Astrocyte (in vitro differentiated cells and primary cell): Measurements from ENCODE around the gene IGF2BP2. TPM values are rescaled to one million over a fixed set of nuclear protein-coding genes. Genes with fewer than 3 reads are reported as not detected.

ENCODE experiments used
- DNase-seq: peaks from one replicate; pipeline ENCODE4 v3.0.0-alpha.2; 2010; ENCODE audit warnings: low read depth
- FAIRE-seq: peaks from 2 replicates; lab custom pipeline; 2011; peaks lifted over from hg19 to GRCh38; lab: Jason Lieb, UNC
- H2AFZ ChIP-seq: 2 replicates; pipeline ENCODE4 v1.6.0; 2012; ENCODE audit warnings: low read depth, low read length, inconsistent platforms
- H3K27ac ChIP-seq: 2 replicates; pipeline ENCODE4 v1.5.1; 2011; ENCODE audit warnings: low read depth, low read length, inconsistent platforms
- H3K27me3 ChIP-seq: 2 replicates; pipeline ENCODE4 v1.6.0; 2011; ENCODE audit warnings: low read length, inconsistent platforms; ENCODE audit not compliant: insufficient read depth
- H3K36me3 ChIP-seq: 2 replicates; pipeline ENCODE4 v1.5.1; 2011; ENCODE audit warnings: low read length, inconsistent platforms; ENCODE audit not compliant: insufficient read depth
- H3K4me1 ChIP-seq: 2 replicates; pipeline ENCODE4 v1.5.1; 2011; ENCODE audit warnings: low read length, inconsistent platforms; ENCODE audit not compliant: insufficient read depth
- H3K4me2 ChIP-seq: 2 replicates; pipeline ENCODE4 v1.6.0; 2012; ENCODE audit warnings: low read length, inconsistent platforms
- H3K4me3 ChIP-seq: 2 replicates; pipeline ENCODE4 v1.5.1; 2011; ENCODE audit warnings: low read depth, mild to moderate bottlenecking, low read length, inconsistent platforms; ENCODE audit not compliant: insufficient read depth
- H3K79me2 ChIP-seq: 2 replicates; pipeline ENCODE4 v1.6.0; 2012; ENCODE audit warnings: mild to moderate bottlenecking, low read length, inconsistent platforms; ENCODE audit not compliant: insufficient read depth
- H3K9ac ChIP-seq: 2 replicates; pipeline ENCODE4 v1.6.0; 2012; ENCODE audit warnings: mild to moderate bottlenecking, low read length, inconsistent platforms
- H3K9me3 ChIP-seq: 2 replicates; pipeline ENCODE4 v1.5.1; 2012; ENCODE audit warnings: low read depth, mild to moderate bottlenecking, low read length, inconsistent platforms; ENCODE audit not compliant: insufficient read depth
- H4K20me1 ChIP-seq: 2 replicates; pipeline ENCODE4 v1.6.0; 2012; ENCODE audit warnings: low read length, inconsistent platforms; ENCODE audit not compliant: insufficient read depth
- H3K27ac Mint-ChIP-seq: one replicate; pipeline ENCODE4 v1.8.0; 2021; ENCODE audit warnings: mild to moderate bottlenecking, mixed read lengths; ENCODE audit not compliant: unreplicated experiment
- H3K27me3 Mint-ChIP-seq: one replicate; pipeline ENCODE4 v1.8.0; 2021; ENCODE audit warnings: low read depth, mixed read lengths; ENCODE audit not compliant: unreplicated experiment
- H3K36me3 Mint-ChIP-seq: one replicate; pipeline ENCODE4 v1.8.0; 2021; ENCODE audit warnings: low read depth, mixed read lengths; ENCODE audit not compliant: unreplicated experiment
- H3K4me1 Mint-ChIP-seq: one replicate; pipeline ENCODE4 v1.8.0; 2021; ENCODE audit warnings: low read depth, mixed read lengths; ENCODE audit not compliant: unreplicated experiment
- H3K4me3 Mint-ChIP-seq: one replicate; pipeline ENCODE4 v1.8.0; 2021; ENCODE audit warnings: mild to moderate bottlenecking, moderate library complexity, mixed read lengths; ENCODE audit not compliant: unreplicated experiment
- H3K9me3 Mint-ChIP-seq: one replicate; pipeline ENCODE4 v1.8.0; 2021; ENCODE audit warnings: mild to moderate bottlenecking, mixed read lengths; ENCODE audit not compliant: unreplicated experiment
- EZH2 ChIP-seq: IDR thresholded peaks from 2 replicates; pipeline ENCODE4 v1.6.1; 2012; ENCODE audit warnings: mild to moderate bottlenecking, low read length, inconsistent platforms; ENCODE audit not compliant: insufficient read depth
- total RNA-seq: library from RNA; stranded (reverse); gene quantifications from 2 replicates; pipeline ENCODE4 v1.2.1, GENCODE V29; 2021
- TF ChIP-seq, protein P1 (sequence below): IDR thresholded peaks from 2 replicates; pipeline ENCODE4 v1.5.1; 2011; ENCODE audit warnings: low read depth, mild to moderate bottlenecking, inconsistent platforms, low read length, moderate library complexity; ENCODE audit not compliant: insufficient read depth

The IGF2BP2 gene
- total RNA-seq, 1 donor from 2014 or later, result 162 TPM

DNA sequence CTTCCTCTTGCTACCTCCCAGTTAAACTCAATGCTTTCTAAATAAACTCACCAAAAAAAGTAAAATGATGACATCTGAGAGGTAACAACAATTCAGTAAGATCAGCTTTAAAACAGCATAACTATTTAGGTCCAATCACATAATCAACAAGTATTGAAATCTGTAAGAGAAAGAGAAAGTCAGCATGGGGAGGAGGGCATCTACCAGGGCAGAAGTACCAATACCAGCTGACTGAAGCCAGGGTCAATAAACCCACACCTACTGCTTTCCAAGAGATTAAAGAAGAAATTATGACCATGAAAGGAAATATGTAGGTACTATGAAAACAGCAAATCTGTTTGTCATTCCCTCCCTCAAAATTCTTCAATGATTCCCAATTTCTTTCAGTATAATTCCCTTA, 42.2 kb upstream of the IGF2BP2 start:
- no peaks in the 10 kb centered on the region for H3K79me2 ChIP-seq
- DNase-seq (no peak), FAIRE-seq (no peak)
- no peaks in the 10 kb centered on the region for H3K9me3 ChIP-seq
- H3K36me3 ChIP-seq, result no peaks in the 10 kb centered on the region
- peaks cover 2% of the 10 kb centered on the region for H3K9me3 Mint-ChIP-seq
- H3K9ac ChIP-seq, result no peak overlapping the region
- H3K4me1 ChIP-seq, result no peaks in the 10 kb centered on the region
- H3K4me1 Mint-ChIP-seq, result no peaks in the 10 kb centered on the region
- peaks cover 9% of the 10 kb centered on the region for H3K27me3 Mint-ChIP-seq
- H2AFZ ChIP-seq, result no peak overlapping the region
- H3K4me3 ChIP-seq, result no peak overlapping the region
- no peak overlapping the region for H3K27ac Mint-ChIP-seq
- no peaks in the 10 kb centered on the region for H3K27me3 ChIP-seq
- TF ChIP-seq, protein P1, sequence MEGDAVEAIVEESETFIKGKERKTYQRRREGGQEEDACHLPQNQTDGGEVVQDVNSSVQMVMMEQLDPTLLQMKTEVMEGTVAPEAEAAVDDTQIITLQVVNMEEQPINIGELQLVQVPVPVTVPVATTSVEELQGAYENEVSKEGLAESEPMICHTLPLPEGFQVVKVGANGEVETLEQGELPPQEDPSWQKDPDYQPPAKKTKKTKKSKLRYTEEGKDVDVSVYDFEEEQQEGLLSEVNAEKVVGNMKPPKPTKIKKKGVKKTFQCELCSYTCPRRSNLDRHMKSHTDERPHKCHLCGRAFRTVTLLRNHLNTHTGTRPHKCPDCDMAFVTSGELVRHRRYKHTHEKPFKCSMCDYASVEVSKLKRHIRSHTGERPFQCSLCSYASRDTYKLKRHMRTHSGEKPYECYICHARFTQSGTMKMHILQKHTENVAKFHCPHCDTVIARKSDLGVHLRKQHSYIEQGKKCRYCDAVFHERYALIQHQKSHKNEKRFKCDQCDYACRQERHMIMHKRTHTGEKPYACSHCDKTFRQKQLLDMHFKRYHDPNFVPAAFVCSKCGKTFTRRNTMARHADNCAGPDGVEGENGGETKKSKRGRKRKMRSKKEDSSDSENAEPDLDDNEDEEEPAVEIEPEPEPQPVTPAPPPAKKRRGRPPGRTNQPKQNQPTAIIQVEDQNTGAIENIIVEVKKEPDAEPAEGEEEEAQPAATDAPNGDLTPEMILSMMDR, result no peak
- no peak for TF ChIP-seq EZH2
- no peak overlapping the region for H3K27ac ChIP-seq
- H4K20me1 ChIP-seq, result no peaks in the 10 kb centered on the region
- H3K36me3 Mint-ChIP-seq, result no peaks in the 10 kb centered on the region
- no peak overlapping the region for H3K4me3 Mint-ChIP-seq
- no peak overlapping the region for H3K4me2 ChIP-seq

DNA sequence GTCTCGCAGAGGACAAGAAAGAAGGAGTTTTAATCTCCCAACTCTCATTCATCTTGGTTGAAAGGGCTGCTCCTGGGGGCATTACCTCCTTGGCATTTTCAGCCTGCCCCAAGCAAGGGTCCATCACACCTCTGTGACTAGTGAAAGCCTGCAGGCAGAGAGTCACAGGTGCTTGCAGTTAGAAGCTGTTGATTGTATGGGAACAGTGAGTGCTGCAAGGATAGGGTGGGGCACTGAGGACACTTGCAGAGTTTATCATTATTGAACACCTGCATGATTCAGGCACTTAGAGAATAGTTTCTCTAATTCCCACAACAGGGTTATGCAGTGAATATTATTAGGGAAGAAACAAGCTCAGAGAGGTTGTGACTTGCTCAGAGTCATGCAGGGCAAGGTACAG, 41.7 kb upstream of the IGF2BP2 start:
- no peaks in the 10 kb centered on the region for H3K9me3 ChIP-seq
- H3K36me3 ChIP-seq, result no peaks in the 10 kb centered on the region
- H4K20me1 ChIP-seq, result no peaks in the 10 kb centered on the region
- TF ChIP-seq EZH2, result no peak
- TF ChIP-seq, protein P1, result no peak
- no peak overlapping the region for H3K27ac ChIP-seq
- no peaks in the 10 kb centered on the region for H3K4me1 Mint-ChIP-seq
- no peak for FAIRE-seq
- H3K79me2 ChIP-seq, result no peaks in the 10 kb centered on the region
- no peaks in the 10 kb centered on the region for H3K36me3 Mint-ChIP-seq
- H3K4me2 ChIP-seq, result no peak overlapping the region
- no peak overlapping the region for H3K27ac Mint-ChIP-seq
- peaks cover 9% of the 10 kb centered on the region for H3K27me3 Mint-ChIP-seq
- peaks cover 2% of the 10 kb centered on the region for H3K9me3 Mint-ChIP-seq
- H2AFZ ChIP-seq, result no peak overlapping the region
- no peaks in the 10 kb centered on the region for H3K4me1 ChIP-seq
- no peak for DNase-seq
- no peak overlapping the region for H3K9ac ChIP-seq
- no peak overlapping the region for H3K4me3 Mint-ChIP-seq
- no peak overlapping the region for H3K4me3 ChIP-seq
- no peaks in the 10 kb centered on the region for H3K27me3 ChIP-seq

DNA sequence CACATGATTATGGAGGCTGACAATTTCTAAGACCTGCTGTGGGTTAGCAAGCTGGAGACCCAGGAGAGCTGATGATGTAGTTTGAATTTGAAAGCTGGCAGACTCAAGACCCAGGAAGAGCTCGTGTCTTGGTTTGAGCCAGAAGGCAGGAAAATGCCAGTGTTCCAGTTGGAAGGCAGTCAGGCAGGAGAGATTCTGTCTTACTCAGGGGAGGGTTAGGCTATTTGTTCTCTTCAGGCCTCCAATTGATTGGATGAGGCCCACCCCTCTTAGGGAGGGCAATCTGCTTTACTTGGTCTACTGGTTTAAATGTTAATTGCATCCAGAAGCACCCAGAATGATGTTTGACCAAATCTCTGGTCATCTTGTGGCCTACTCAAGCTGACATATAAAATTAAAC, 40.4 kb upstream of the IGF2BP2 start:
- H4K20me1 ChIP-seq, result no peaks in the 10 kb centered on the region
- DNase-seq, result no peak
- Mint-ChIP-seq H3K9me3 (peaks cover 2% of the 10 kb centered on the region), H3K36me3 (no peaks in the 10 kb centered on the region), H3K27ac (no peak overlapping the region), H3K4me1 (no peaks in the 10 kb centered on the region), H3K27me3 (peaks cover 9% of the 10 kb centered on the region), H3K4me3 (no peak overlapping the region)
- no peak for FAIRE-seq
- no peak overlapping the region for H3K27ac ChIP-seq
- no peak overlapping the region for H3K9ac ChIP-seq
- H3K4me3 ChIP-seq, result no peak overlapping the region
- H3K27me3 ChIP-seq, result no peaks in the 10 kb centered on the region
- no peaks in the 10 kb centered on the region for H3K79me2 ChIP-seq
- H3K9me3 ChIP-seq, result no peaks in the 10 kb centered on the region
- no peak overlapping the region for H2AFZ ChIP-seq
- no peak for TF ChIP-seq EZH2
- TF ChIP-seq, protein P1, result no peak
- no peak overlapping the region for H3K4me2 ChIP-seq
- H3K4me1 ChIP-seq, result no peaks in the 10 kb centered on the region
- H3K36me3 ChIP-seq, result no peaks in the 10 kb centered on the region
